Measurements from ENCODE around the gene BAD.

BAD gene

DNA sequence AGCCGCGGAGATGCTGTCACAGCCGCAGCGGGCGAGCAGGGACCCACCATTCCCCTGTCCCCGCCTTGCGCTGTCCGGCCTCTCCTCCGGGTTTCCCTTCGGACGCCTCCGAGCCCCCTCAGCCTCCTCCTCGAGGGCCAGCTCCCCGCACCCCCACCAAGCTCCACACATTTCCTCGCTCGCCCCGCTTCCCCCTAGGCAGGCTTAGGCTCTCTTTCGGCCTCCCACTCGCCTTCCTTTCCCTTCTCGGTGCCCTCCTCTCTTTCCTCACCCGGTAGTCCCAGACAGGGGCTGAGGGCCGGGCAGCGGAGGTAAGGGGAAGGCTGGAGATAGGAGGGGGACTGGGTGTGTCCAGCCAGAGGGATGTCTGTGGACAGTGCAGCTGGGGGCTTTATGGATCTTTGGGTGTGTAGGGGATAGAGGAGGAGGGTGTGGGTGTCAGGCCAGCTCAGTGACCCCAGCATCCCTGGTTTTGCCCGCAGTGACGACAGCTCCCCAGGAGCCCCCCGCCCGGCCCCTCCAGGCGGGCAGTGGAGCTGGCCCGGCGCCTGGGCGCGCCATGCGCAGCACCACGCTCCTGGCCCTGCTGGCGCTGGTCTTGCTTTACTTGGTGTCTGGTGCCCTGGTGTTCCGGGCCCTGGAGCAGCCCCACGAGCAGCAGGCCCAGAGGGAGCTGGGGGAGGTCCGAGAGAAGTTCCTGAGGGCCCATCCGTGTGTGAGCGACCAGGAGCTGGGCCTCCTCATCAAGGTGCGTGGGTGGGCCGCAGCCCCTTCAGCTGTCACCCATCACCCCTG is 8.2 kb upstream of the BAD start:
- FAIRE-seq = no peak
- no peak for TF ChIP-seq CTCF (IDR thresholded peaks at IDR 0.05; ENCODE audit: insufficient read depth, missing control alignments)
- no peak for DNase-seq (ENCODE audit: insufficient read length, low spot score)

DNA sequence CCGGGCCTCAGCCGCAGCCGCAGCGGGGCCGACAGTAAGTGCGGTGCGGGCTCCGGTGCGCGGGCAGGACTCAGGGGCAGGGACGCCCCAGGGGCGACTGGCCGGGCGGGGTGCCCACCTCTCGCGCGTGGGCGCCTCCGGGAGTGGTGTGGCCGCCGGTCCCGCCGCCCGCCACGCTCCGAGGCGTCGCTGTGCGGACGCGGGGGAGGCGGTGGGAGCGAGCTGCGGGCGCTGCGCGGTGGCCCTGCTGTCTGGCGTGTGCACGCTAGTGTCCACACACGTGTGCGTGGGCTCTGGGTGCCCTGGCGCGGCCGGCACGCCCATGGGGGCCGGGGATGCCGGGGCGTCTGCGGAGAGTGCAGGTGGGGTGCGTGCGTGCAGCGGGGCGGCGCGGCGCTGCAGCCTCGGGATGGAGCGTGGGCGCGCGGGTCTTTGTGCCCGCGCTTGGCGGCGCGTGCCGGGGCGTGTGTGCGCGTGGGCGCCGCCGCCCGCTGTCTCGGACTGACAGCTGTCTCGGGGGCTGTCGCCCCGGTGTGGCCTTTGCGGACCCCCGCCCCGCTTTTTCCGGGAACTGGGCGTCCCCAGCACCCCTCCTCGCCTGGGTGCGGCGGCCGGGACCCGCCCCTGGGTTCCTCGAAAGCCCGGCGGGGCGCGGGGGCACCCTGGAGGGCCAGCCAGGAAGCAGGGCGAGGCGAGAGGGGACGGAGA is 7.4 kb upstream of the BAD start:
- DNase-seq (ENCODE audit: insufficient read length, low spot score) (no peak), FAIRE-seq (no peak)
- TF ChIP-seq CTCF (IDR thresholded peaks at IDR 0.05; ENCODE audit: insufficient read depth, missing control alignments) = no peak

DNA sequence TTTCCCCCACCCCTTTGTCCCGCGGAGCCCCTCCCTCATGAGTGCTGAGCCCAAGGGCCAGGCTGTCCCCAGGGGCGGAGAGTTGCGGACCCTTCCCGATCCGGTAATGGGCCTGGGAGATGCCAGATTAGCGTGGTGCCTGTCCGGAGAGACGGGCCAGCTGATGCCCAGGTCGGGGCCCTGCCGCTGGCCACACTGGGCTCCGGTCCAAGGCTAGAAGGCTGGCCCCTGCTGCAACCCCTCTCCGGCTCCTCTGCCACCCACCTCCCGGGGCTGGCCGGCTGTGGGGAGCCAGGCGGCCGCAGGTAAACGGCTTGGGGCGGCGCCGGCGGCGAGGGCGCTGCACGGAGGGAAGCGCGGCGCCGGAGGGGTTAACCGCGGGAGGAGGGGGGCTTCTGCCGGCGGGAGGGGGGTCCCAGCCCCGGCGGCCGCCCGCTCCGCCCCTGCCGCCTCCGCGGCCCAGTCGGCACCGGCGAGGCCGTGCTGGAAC is 6.8 kb upstream of the BAD start, which contains the start of gene KCNK4:
Gene KCNK4 (plus strand): TSS at position 41 of the 490 bp plus-strand sequence. CDS start 1,717 bp downstream, outside the sequence.
- no peak for TF ChIP-seq CTCF (IDR thresholded peaks at IDR 0.05; ENCODE audit: insufficient read depth, missing control alignments)
- DNase-seq (ENCODE audit: insufficient read length, low spot score) = no peak
- no peak for FAIRE-seq

GRCh38 chr11:64290352-64291261 is 6.1 kb upstream of the BAD start:
- no peak for FAIRE-seq
- DNase-seq (ENCODE audit: insufficient read length, low spot score) = no peak
- no peak for TF ChIP-seq CTCF (IDR thresholded peaks at IDR 0.05; ENCODE audit: insufficient read depth, missing control alignments)

GRCh38 chr11:64289002-64289564 is 4.6 kb upstream of the BAD start:
- no peak for FAIRE-seq
- no peak for DNase-seq (ENCODE audit: insufficient read length, low spot score)
- TF ChIP-seq CTCF (IDR thresholded peaks at IDR 0.05; ENCODE audit: insufficient read depth, missing control alignments) = no peak

DNA sequence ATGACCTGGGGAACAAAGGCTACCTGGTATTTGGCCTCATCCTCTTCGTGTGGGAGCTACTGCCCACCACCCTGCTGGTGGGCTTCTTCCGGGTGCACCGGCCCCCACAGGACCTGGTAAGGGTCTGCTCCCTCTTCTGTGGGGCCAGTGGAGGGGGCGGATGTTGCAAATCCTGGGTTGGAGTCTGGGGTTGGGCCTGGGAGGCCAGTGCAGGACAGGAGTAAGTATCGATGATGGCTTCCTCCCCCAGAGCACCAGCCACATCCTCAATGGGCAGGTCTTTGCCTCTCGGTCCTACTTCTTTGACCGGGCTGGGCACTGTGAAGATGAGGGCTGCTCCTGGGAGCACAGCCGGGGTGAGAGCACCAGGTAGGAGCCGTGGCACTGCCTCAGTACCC is 3.9 kb upstream of the BAD start:
- DNase-seq (ENCODE audit: insufficient read length, low spot score) (no peak), FAIRE-seq (no peak)
- TF ChIP-seq CTCF (IDR thresholded peaks at IDR 0.05; ENCODE audit: insufficient read depth, missing control alignments) = no peak
